HG03060 (cell line): ENCODE data around the gene DLGAP4.

Experiments
- ATAC-seq: cut with Tn5 transposase; IDR thresholded peaks from one replicate; pipeline ENCODE4 v1.9.1; 2021; ENCODE audit warnings: low read depth, moderate number of reproducible peaks; ENCODE audit not compliant: unreplicated experiment

DLGAP4 gene

DNA sequence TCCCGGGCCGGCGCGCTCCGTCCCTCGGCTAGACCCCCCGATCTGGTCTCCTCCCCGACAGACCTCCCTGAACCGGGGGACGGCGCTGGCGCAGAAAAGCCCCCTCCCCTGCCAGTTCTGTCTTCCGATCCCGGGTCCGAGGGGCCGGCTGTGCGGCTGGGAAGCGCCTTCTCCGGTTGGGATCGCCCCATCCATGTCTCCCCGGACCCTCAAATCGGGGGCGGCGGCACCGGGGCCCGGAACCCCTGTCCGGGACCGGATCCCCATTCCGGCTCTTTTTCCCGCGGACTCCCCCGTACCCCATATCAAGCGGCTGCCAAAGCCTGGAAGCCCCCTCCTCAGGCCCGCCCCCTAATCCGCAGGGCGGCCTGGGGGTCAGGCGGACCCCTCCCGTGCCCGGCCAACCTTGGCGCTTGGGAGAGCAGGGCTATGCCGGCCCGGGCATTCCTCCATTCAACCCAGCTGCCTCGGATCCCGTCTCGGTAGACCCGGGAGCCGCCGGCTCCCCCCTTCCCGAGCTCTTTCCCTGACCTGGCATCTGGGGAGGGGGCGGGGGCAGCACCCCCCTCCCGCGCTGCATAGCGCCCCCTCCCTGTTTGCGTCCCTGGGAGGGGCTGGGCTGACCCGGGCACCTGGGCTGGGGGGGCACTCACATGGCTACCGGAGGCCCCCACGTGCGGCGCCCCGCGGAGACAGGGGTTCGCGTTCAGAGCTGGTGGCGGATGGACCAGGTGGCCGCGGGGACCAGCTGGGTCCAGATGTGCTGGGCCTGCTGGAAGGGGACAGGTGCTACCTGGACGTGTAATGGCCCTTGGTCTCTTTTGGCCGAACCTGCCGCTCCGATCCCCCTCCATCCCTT lies 643 bp downstream of the DLGAP4 start:
- ATAC-seq: no peak

GRCh38 chr20:36307412-36308325 lies 1.5 kb downstream of the DLGAP4 start:
- no peak for ATAC-seq

- no peak for ATAC-seq
Observed at GRCh38 chr20:36308353-36308752, 2.2 kb downstream of the DLGAP4 start.

GRCh38 chr20:36308986-36309385 lies 2.8 kb downstream of the DLGAP4 start:
- ATAC-seq: no peak

DNA sequence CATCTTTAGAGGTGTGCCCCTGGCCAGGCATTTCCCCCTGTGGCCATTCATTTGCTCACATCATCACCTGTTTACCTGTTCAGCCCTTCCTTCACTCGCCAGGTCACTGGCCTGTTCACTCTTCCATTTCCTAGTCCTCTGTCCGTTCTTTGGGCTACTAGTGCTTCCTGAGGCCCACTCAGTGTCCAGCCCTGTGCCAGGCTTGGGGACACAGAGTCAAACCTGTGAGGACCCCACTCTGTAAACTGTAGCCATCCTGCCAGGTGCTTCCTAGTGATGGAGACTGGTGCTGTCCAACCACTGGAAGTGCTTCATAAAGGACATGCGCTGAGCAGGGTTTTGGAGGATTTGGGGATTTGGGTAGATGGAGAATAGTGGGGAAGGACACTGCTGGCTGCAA lies 3.5 kb downstream of the DLGAP4 start:
- ATAC-seq: no peak

DNA sequence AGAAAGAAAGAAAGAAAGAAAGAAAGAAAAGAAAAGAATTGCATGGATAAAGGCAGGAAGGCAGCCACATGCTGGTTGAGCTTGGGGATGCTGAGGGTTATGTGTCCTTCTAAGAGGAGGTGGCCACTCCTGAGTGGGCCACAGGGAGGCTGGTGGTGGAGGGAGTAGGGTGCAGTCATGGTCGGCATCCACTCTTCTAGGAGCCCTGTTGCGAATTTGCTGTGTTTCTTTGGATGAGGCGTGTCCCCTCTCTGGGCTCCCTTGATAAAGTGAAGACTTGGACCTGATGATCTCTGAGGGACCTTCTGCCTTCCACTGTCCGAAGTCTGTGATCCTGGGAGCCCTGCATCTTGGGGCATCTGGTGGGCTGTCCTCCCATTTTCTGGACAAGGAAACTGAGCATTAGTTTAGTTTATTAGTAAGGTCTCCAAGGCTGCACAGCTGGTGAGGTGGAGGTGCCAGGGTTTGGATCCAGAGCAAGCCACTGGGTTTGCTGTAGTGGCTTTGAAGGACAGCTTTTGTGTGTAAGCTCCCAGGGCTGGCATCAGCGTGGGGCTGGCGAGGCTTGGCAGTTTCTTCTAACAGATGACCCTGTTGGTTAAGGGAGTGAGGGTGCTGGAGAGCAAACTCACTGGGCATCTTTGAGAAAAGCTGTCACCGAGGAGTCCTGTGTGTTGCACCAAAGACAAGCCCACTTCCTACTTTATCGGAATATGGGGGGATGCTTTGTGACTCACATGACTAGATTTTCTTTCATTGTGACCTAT lies 4.3 kb downstream of the DLGAP4 start:
- ATAC-seq: no peak

DNA sequence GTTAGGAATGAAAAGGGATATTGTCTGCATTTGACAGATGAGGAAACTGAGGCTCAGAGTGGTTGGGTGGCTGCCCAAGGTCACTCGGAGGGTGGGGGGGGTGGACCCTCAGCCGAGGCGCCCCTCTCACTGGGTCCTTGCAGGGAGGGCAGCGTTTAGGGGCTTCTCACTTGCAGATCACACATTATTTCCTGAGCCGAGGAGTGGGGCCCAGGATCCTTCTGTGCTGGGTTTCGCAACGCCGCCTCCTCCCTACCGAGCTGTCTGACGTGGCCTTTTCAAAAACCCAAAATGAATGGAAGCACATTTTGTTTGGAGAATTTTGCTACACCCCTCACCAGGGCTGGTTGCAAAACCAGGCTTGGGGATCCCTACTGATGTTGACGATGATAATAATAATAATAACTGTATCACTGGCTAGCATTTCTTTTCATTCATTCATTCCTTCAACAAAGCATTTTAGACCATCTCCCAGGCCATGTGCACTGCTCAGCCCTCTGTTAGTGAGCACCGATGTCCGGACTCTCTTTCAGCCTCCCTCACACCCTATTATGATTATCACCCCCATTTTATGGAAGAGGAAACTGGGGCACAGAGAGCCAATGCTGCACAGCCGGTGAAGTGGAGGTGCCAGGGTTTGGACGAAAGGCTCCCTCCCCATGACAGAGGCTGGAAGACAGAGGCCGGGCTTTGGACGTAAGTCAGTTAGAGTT lies 5.2 kb downstream of the DLGAP4 start:
- ATAC-seq: no peak

DNA sequence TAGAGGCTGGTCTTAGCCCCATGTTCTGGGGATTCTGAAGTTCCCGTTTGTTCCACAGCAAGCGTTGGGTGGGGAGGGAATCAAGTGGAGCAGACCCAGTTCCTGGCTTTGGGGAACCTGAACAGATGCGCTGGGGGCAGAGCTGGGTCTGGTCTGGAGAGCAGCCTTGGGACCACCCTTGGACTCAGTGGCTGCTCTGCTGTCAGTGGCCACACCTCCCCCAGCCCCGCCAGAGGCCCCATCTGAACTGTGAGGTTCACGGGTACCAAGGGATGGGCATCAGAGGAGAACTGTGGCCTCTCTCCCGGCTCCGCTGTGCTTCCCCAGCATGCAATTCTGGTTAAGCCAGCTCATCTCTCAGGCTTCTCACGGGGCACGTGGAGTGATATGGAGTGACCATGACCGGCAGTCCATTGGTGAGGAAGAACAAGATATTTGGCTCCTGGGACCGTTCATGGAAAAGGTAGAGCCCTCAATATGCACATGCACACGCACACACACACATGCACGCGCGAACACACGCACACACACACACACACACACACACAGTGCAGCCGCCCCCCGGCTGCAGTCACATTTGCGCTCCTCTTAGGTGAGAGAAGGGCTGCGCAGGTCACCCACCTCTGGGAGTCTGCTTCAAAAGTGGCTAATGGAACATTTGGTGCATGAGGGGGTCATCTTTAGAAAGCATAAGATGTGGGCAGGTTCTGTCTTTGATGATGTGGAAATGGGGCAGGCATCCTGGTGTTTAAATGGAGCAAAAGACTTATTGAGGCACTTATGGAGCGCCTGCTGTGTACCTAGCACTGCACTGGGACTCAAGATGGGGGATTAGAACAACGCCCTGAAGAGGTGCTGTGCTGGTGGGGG lies 6.0 kb downstream of the DLGAP4 start:
- no peak for ATAC-seq

DNA sequence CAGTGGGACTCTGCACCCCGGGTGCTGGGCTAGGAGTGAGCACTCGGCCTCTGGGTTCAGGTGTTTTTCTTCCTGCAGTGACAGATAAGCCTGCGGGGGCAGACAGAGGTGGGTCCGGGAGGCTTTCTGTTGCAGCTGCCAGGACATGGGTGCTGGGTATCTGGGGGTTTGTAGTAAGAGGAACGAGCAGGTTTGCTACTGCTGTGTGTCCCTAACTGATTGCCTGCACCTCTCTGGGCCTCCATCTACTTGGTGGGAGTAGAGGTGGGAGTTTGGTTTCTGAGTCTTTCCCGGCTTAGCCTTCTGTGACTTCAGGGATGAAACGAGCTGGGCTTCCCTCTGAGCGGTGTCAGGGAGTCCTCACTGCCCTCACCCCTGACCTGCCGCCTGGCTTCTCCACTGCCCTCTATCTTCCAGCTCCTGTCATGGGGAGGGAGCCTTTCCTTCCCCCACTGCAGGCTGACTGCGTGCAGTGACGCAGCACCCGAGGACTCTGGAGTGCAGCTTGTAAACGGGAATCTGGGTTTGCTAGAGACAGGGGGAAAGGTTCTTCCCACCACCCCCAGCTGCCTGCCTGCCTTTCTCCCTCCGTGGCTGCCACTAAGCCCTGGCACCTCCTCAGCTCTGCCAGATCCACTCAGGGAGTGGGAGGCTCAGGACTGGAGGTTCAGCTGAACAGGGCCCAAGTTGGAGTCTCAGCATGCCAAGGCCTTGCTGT lies 6.7 kb downstream of the DLGAP4 start:
- ATAC-seq: no peak

GRCh38 chr20:36313476-36313875 lies 7.3 kb downstream of the DLGAP4 start:
- ATAC-seq: no peak

DNA sequence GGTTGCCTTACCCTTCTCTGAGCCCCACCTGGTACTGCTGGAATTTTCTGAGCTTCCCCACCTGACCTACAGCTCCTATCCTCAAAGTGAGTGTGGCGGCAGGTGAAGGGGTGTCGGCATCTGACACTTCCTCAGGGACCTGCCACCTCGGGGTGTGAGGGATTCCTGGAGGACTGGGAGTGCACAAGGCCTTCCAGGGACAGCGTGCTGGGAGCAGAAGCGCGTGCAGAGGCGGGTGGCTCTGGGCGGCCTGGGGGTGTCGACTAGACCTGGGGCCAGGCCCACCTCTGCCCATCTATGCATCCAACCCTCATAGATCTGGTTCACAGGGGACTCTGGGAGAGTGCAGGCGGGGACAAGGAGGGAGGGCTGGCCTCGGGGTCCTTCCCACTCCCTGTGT lies 7.8 kb downstream of the DLGAP4 start:
- ATAC-seq: no peak

- ATAC-seq: no peak
Observed at GRCh38 chr20:36314734-36315544, 8.8 kb downstream of the DLGAP4 start.

GRCh38 chr20:36315545-36316351 lies 9.6 kb downstream of the DLGAP4 start:
- ATAC-seq: no peak

- ATAC-seq: no peak
Observed at GRCh38 chr20:36317675-36318074, 11.5 kb downstream of the DLGAP4 start.

- no peak for ATAC-seq
Observed at GRCh38 chr20:36318166-36318565, 12.0 kb downstream of the DLGAP4 start.

GRCh38 chr20:36319356-36320260 lies 13.5 kb downstream of the DLGAP4 start:
- no peak for ATAC-seq
